ENCODE results near the gene PRPH2.
"Not testable (repeated sequence)": the region's sequence is repeated elsewhere in the genome, so short reads cannot be mapped to it uniquely, and the experiment has no call there.

PRPH2 gene

GRCh38 chr6:42742116-42742894, 19.9 kb upstream of the PRPH2 start:
- DNase-seq, result no peak

GRCh38 chr6:42740725-42741124, 18.3 kb upstream of the PRPH2 start:
- DNase-seq, result no peak

- no peak for DNase-seq
These were observed 13.6 kb upstream of the PRPH2 start for GRCh38 chr6:42735976-42736375.

GRCh38 chr6:42733867-42734481, 11.6 kb upstream of the PRPH2 start:
- DNase-seq, result not testable (repeated sequence)

GRCh38 chr6:42729731-42730130, 7.3 kb upstream of the PRPH2 start:
- no peak for DNase-seq

GRCh38 chr6:42727627-42728026, 5.2 kb upstream of the PRPH2 start:
- DNase-seq, result no peak

GRCh38 chr6:42727087-42727611, 4.8 kb upstream of the PRPH2 start:
- DNase-seq, result no peak

GRCh38 chr6:42726485-42727086, 4.2 kb upstream of the PRPH2 start:
- peak; percentile 74 to 87 for DNase-seq

GRCh38 chr6:42726026-42726425, 3.6 kb upstream of the PRPH2 start:
- no peak for DNase-seq

- DNase-seq, result no peak
These were observed 2.4 kb upstream of the PRPH2 start for GRCh38 chr6:42724825-42725224.

- DNase-seq, result no peak
These were observed 1.7 kb downstream of the PRPH2 start for GRCh38 chr6:42720739-42721138.

- DNase-seq, result no peak
These were observed 6.5 kb downstream of the PRPH2 start for GRCh38 chr6:42715871-42716270.

GRCh38 chr6:42714098-42714761, 8.2 kb downstream of the PRPH2 start:
- no peak for DNase-seq

GRCh38 chr6:42711930-42712329, 10.5 kb downstream of the PRPH2 start:
- no peak for DNase-seq

GRCh38 chr6:42710316-42710715, 12.1 kb downstream of the PRPH2 start:
- DNase-seq, result no peak

GRCh38 chr6:42709871-42710270, 12.5 kb downstream of the PRPH2 start:
- DNase-seq, result no peak

GRCh38 chr6:42708096-42708495, 14.3 kb downstream of the PRPH2 start:
- no peak for DNase-seq

GRCh38 chr6:42707595-42707994, 14.8 kb downstream of the PRPH2 start:
- no peak for DNase-seq

GRCh38 chr6:42704937-42705374, 17.4 kb downstream of the PRPH2 start:
- DNase-seq, result no peak

GRCh38 chr6:42704251-42704936, 18.0 kb downstream of the PRPH2 start:
- DNase-seq, result no peak

GRCh38 chr6:42702786-42703185, 19.6 kb downstream of the PRPH2 start:
- DNase-seq, result not testable (repeated sequence)

- DNase-seq, result no peak
These were observed 20.2 kb downstream of the PRPH2 start for GRCh38 chr6:42702200-42702599.

GRCh38 chr6:42698217-42698616, 24.2 kb downstream of the PRPH2 start:
- no peak for DNase-seq

Data from inflammatory macrophage treated with lipopolysaccharide for 1 hour (primary cell).